Stimulated activated CD8-positive, alpha-beta memory T cell treated with anti-CD3 and anti-CD28 coated beads, Interleukin-7, amount 100 ng/mL, for 24 hours (primary cell): ENCODE measurements around the gene SH3BGR.

Experiments
- DNase-seq: peaks from one replicate; pipeline ENCODE4 v3.0.0-alpha.2; 2020; ENCODE audit warnings: low read depth

The SH3BGR gene

GRCh38 chr21:39456665-39457064 lies 4.9 kb downstream of the SH3BGR start:
- DNase-seq: no peak

GRCh38 chr21:39461419-39461818 lies 9.6 kb downstream of the SH3BGR start:
- no peak for DNase-seq

- no peak for DNase-seq
These were observed 11.5 kb downstream of the SH3BGR start for GRCh38 chr21:39463308-39463707.

- DNase-seq: no peak
These were observed 14.8 kb downstream of the SH3BGR start for GRCh38 chr21:39466584-39466983.

GRCh38 chr21:39467746-39468145 lies 16.0 kb downstream of the SH3BGR start:
- no peak for DNase-seq

- no peak for DNase-seq
These were observed 16.8 kb downstream of the SH3BGR start for GRCh38 chr21:39468559-39468958.

- no peak for DNase-seq
These were observed 19.8 kb downstream of the SH3BGR start for GRCh38 chr21:39471598-39471997.

- DNase-seq: no peak
These were observed 21.0 kb downstream of the SH3BGR start for GRCh38 chr21:39472786-39473185.

GRCh38 chr21:39474611-39475010 lies 22.8 kb downstream of the SH3BGR start:
- DNase-seq: no peak

GRCh38 chr21:39479164-39479813 lies 27.5 kb downstream of the SH3BGR start:
- no peak for DNase-seq

- no peak for DNase-seq
These were observed 28.0 kb downstream of the SH3BGR start for GRCh38 chr21:39479814-39480182.

- no peak for DNase-seq
These were observed 28.5 kb downstream of the SH3BGR start for GRCh38 chr21:39480271-39480670.

GRCh38 chr21:39481886-39482285 lies 30.1 kb downstream of the SH3BGR start:
- DNase-seq: no peak

GRCh38 chr21:39483917-39484316 lies 32.1 kb downstream of the SH3BGR start:
- DNase-seq: no peak

- no peak for DNase-seq
These were observed 33.0 kb downstream of the SH3BGR start for GRCh38 chr21:39484711-39485276.

- no peak for DNase-seq
These were observed 37.7 kb downstream of the SH3BGR start for GRCh38 chr21:39489380-39489924.

- DNase-seq: no peak
These were observed 47.4 kb downstream of the SH3BGR start for GRCh38 chr21:39499156-39499555.

- DNase-seq: no peak
These were observed 50.9 kb downstream of the SH3BGR start for GRCh38 chr21:39502631-39503030.

GRCh38 chr21:39503123-39503762 lies 51.5 kb downstream of the SH3BGR start:
- DNase-seq: no peak

GRCh38 chr21:39504230-39504629 lies 52.5 kb downstream of the SH3BGR start:
- DNase-seq: no peak

- no peak for DNase-seq
These were observed 58.5 kb downstream of the SH3BGR start for GRCh38 chr21:39510240-39510639.

GRCh38 chr21:39511102-39511501 lies 59.3 kb downstream of the SH3BGR start:
- DNase-seq: no peak

- DNase-seq: no peak
These were observed 62.0 kb downstream of the SH3BGR start for GRCh38 chr21:39513735-39514134.
